Measurements from ENCODE around the gene INSRR. TPM values are rescaled to one million over a fixed set of nuclear protein-coding genes. Genes with fewer than 3 reads are reported as not detected.

Gene INSRR
- total and polyA plus RNA-seq, 9 of the 15 experiments (the other 6 are each of a cell fraction or from before 2014, with no cell fraction given): 0.03 to 0.18 (median 0.06) TPM; not detected in 3

GRCh38 chr1:156906206-156906906, 47.4 kb upstream of the INSRR start:
- H3K9me3 ChIP-seq (replicated peaks; ENCODE audit: control insufficient read depth, insufficient read depth, low read depth, low read length): no peaks in the 10 kb centered on the region
- peaks cover 16 to 56% of the 10 kb centered on the region in 2 experiments for H3K4me1 ChIP-seq (replicated peaks in 1 of 2; ENCODE audit: control insufficient read depth in 2 of 2, insufficient read depth in 2 of 2, low read length in 2 of 2)
- H3K9me1 ChIP-seq (ENCODE audit: control insufficient read depth, insufficient read depth, low read length): peaks cover 4% of the 10 kb centered on the region
- 63% methylated on average over 14 of the region's 16 CpGs for WGBS (ENCODE audit: insufficient coverage, low coverage, missing lambda C conversion rate)
- no TSS peak for BruUV-seq (replicated peaks)
- H4K20me1 ChIP-seq (replicated peaks; ENCODE audit: control insufficient read depth, insufficient read depth, low read length): no peaks in the 10 kb centered on the region
- intact Hi-C loops (cut with micrococcal nuclease): no loop called here
- H3K4me2 ChIP-seq (ENCODE audit: insufficient read depth, low read length): peak overlapping the region; percentile 65; the same call in 1 of the 2 replicates
- CTCF ChIA-PET (ENCODE audit: low intra/inter-chr PET ratio): no interaction called here
- H3K36me3 ChIP-seq (ENCODE audit: control insufficient read depth, insufficient read depth, low read length): no peaks in the 10 kb centered on the region
- no peak for DNase-seq (ENCODE audit: extremely low read depth in 1 of 4, low spot score in 3 of 4)
- in situ Hi-C loops (cut with MboI): no loop called here
- no peak for ATAC-seq
- H2AFZ ChIP-seq (ENCODE audit: low read depth, low read length): peak overlapping the region; percentile 97
- H3K27me3 ChIP-seq (ENCODE audit: control insufficient read depth in 2 of 2, insufficient read depth in 2 of 2, low read length in 2 of 2): no peaks in the 10 kb centered on the region
- FAIRE-seq: no peak
- H3K79me2 ChIP-seq (ENCODE audit: control insufficient read depth, insufficient read depth, low read length): no peaks in the 10 kb centered on the region
- H3K9ac ChIP-seq (ENCODE audit: insufficient read depth in 1 of 2, low read depth in 2 of 2, low read length in 2 of 2): no peak overlapping the region
- no peak overlapping the region for H3K4me3 ChIP-seq
- no peak overlapping the region for H3K27ac ChIP-seq (ENCODE audit: extremely low read depth, low read depth, low read length)
- POLR2A ChIA-PET: no interaction called here
- TF ChIP-seq THRA (IDR thresholded peaks at IDR 0.05): no peak
- no peak for TF ChIP-seq ZNF512 (tag; IDR thresholded peaks at IDR 0.05)
- no peak for TF ChIP-seq KLF16 (IDR thresholded peaks at IDR 0.05)
- TF ChIP-seq ZNF518B (CRISPR knock-in tag; IDR thresholded peaks at IDR 0.05): no peak
- TF ChIP-seq CGGBP1 (CRISPR knock-in tag; IDR thresholded peaks at IDR 0.05): no peak
- TF ChIP-seq C11orf30 (IDR thresholded peaks at IDR 0.05; ENCODE audit: low read depth): no peak
- TF ChIP-seq AFF1 (IDR thresholded peaks at IDR 0.05; ENCODE audit: low read depth in 1 of 2, partially characterized antibody in 2 of 2): no peak

Data from K562 (cell line).